Rectal smooth muscle tissue (tissue), 1 donor: ENCODE results near the gene FMN1.
A peak's percentile ranks its signal among the peaks of the same experiment; 100 is the strongest.
"Not testable (repeated sequence)": the region's sequence is repeated elsewhere in the genome, so short reads cannot be mapped to it uniquely, and the experiment has no call there.

ENCODE experiments used
- H3K27ac ChIP-seq: one replicate; pipeline ENCODE4 v1.7.0; 2013; ENCODE audit warnings: low read depth, low read length, inconsistent platforms
- H3K27me3 ChIP-seq: one replicate; pipeline ENCODE4 v1.7.0; 2013; ENCODE audit warnings: low read length; ENCODE audit not compliant: control insufficient read depth, insufficient read depth
- H3K36me3 ChIP-seq: one replicate; pipeline ENCODE4 v1.7.0; 2013; ENCODE audit warnings: low read length; ENCODE audit not compliant: control insufficient read depth, insufficient read depth
- H3K4me1 ChIP-seq: one replicate; pipeline ENCODE4 v1.7.0; 2013; ENCODE audit warnings: low read length; ENCODE audit not compliant: control insufficient read depth, insufficient read depth
- H3K4me3 ChIP-seq: one replicate; pipeline ENCODE4 v1.7.0; 2013; ENCODE audit warnings: low read length
- H3K9ac ChIP-seq: one replicate; pipeline ENCODE4 v1.7.0; 2013; ENCODE audit warnings: low read length

FMN1 gene

DNA sequence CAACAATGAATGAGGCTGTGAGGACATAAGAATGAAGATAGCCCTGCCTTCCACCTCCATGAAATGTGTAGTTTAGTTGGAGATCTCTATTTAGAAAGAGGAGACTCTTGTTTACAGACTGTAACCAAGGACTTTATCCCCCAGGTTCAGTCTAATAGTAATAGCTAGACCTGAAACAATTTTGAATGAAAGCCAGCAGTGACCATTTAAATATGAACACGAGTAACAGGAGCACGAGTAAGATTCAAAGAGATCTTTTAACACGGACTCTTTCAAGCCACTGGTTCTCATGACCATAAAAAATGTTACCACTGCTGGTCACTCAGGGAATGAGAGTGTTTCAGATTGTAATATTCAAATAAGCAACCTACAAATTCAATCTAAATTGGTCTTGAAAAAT, 123.1 kb downstream of the FMN1 start:
- no peaks in the 10 kb centered on the region for H3K36me3 ChIP-seq
- H3K27ac ChIP-seq = no peak overlapping the region
- no peaks in the 10 kb centered on the region for H3K4me1 ChIP-seq
- H3K27me3 ChIP-seq = no peaks in the 10 kb centered on the region
- no peak overlapping the region for H3K4me3 ChIP-seq
- no peak overlapping the region for H3K9ac ChIP-seq

DNA sequence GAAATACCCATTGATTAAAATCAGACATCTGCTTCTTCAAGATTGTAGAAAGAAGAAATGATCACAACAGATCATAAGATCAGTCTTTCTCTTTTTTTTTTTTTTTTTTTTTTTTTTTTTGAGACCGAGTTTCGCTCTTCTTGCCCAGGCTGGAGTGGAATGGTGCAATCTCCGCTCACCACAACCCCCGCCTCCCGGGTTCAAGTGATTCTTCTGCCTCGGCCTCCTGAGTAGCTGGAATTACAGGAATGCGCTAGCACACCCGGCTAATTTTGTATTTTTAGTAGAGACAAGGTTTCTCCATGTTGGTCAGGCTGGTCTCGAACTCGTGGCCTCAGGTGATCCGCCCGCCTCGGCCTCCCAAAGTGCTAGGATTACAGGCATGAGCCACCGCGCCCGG, 124.6 kb downstream of the FMN1 start:
- H3K9ac ChIP-seq, H3K4me3 ChIP-seq, H3K36me3 ChIP-seq, H3K27me3 ChIP-seq, H3K27ac ChIP-seq, H3K4me1 ChIP-seq: not testable (repeated sequence)

DNA sequence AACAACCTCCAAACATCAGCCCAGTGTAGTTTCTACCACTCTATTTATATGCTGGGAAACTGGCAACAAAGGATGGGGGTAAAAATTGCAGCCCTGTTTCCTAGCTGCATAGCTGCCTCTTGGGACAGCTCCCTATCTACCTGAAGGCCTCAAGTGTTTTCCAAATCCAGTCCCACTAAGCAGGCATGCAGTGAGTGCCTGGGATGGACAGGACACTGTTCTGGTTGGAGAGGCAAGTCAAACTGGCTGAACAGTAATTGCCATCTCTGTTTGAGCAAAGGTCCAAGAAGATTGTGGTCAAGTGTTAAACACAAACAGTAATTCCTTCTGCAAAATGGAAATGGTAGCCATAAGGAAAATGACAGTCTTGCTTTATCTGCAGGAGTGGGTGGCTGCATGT, 125.4 kb downstream of the FMN1 start:
- H3K9ac ChIP-seq = no peak overlapping the region
- no peaks in the 10 kb centered on the region for H3K36me3 ChIP-seq
- no peaks in the 10 kb centered on the region for H3K27me3 ChIP-seq
- no peak overlapping the region for H3K27ac ChIP-seq
- H3K4me3 ChIP-seq = no peak overlapping the region
- no peaks in the 10 kb centered on the region for H3K4me1 ChIP-seq

DNA sequence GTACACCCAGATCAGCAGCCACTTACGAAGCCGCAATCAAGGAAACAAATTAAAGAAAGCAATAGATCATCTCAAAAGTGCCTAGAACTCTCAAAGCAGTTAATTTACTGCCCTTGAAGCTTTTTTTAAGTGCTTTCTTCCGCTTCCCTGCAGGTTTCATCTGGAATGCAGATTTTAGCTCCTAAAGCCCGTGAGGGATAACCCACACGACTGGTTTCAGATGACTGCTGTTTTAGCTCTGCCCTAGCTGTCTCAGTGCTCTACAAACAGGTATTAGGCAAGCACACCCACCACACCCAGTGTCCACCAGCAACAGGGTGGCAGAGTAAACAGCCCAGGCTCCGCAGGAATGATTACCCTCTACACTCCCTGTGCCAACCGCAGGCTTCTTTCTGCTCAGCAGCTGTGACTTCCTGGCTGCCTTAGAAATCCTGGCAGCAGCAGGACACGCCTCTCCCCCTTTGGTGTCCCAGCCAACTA, 126.0 kb downstream of the FMN1 start:
- no peak overlapping the region for H3K27ac ChIP-seq
- H3K27me3 ChIP-seq = no peaks in the 10 kb centered on the region
- H3K4me3 ChIP-seq = no peak overlapping the region
- H3K9ac ChIP-seq = no peak overlapping the region
- H3K36me3 ChIP-seq = no peaks in the 10 kb centered on the region
- no peaks in the 10 kb centered on the region for H3K4me1 ChIP-seq

DNA sequence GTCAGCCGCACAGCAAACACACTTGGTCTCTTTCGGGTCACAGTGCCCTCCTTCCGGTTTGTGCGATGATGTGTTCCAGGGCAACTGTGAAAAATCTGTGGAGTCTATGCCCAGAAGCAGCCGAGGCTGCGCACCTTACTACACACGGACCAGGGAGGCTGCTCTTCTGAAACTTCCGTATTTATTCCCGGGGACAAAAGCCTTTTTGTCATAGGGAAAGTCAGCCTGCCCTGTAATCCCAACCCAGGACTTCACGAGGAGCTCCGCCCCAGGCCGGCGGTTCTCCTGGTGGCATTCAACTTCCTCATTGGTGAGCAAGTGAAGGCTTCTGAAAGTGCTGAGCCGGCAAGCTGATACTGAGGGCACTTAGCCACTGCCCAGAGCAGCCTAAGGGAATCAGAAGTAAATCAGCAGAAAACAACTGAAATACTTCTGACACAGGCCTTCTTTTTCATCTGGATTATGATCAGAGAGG, 126.5 kb downstream of the FMN1 start:
- H3K4me1 ChIP-seq = no peaks in the 10 kb centered on the region
- no peaks in the 10 kb centered on the region for H3K27me3 ChIP-seq
- peak overlapping the region; percentile 18 for H3K9ac ChIP-seq
- no peak overlapping the region for H3K27ac ChIP-seq
- H3K36me3 ChIP-seq = no peaks in the 10 kb centered on the region
- H3K4me3 ChIP-seq = peak overlapping the region; percentile 55

DNA sequence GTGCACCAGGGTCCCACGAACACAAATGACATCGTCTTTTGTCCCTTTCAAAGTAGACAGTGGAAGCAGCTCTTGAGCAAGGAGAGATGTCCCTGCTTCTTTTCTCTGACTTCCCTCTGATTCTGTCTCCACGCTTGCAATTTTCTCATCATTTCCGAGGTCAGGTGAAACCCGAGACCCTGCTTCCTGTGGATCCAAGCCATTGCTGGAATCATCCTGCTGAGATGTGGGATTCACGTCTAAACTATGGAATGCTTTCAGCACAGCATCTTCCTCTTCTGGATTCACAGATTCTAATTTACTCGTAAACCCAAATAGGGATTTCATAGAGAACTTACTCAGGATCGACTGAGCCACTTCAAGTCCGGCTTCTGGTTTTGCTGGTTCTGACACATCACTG, 127.1 kb downstream of the FMN1 start:
- Histone ChIP-seq H3K36me3 (no peaks in the 10 kb centered on the region), H3K27ac (no peak overlapping the region), H3K4me1 (no peaks in the 10 kb centered on the region), H3K27me3 (no peaks in the 10 kb centered on the region), H3K9ac (peak overlapping the region; percentile 18), H3K4me3 (peak overlapping the region; percentile 55)

DNA sequence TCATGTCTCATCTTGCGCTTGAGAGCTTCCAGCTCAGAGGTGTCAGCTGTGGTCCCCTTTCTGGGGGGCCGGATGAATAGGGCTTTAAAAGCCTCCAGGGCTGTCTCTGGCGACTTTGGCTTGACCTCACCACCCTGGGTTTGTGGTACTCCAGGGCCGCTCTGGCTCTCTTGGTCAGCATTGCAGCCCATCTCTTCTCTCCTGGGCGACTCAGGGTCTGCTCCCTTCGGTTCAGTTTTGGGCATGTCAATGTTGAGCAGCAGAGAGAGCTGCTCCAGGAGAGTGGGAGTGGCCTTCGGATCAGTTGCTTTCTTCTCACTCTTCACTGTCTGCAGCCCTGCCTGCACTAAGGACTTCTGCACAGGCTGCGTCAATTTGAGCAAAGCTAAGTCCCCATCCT, 127.9 kb downstream of the FMN1 start:
- no peak overlapping the region for H3K9ac ChIP-seq
- no peaks in the 10 kb centered on the region for H3K4me1 ChIP-seq
- no peaks in the 10 kb centered on the region for H3K27me3 ChIP-seq
- no peaks in the 10 kb centered on the region for H3K36me3 ChIP-seq
- H3K4me3 ChIP-seq = peak overlapping the region; percentile 15
- H3K27ac ChIP-seq = no peak overlapping the region

DNA sequence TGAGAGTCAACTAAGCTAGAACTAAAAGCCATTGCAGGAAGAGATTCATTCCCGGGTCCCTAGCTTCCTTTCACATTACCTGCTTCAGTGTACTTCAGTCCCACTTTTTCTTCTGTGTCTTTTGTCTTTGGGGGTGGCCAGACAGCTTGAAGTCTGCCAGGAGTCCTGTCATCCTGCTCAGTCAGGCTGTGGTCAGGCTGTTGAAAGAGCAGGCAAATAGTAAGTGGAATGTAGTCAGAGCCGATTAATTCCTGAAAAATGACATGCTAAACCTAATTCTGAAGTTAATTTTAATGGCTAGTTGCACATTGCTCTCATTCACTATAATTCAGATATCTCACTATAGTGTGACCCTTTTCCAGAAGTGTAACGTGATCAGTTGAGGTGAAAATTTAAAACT, 129.6 kb downstream of the FMN1 start:
- Histone ChIP-seq H3K4me3 (no peak overlapping the region), H3K27me3 (no peaks in the 10 kb centered on the region), H3K27ac (no peak overlapping the region), H3K4me1 (no peaks in the 10 kb centered on the region), H3K36me3 (no peaks in the 10 kb centered on the region), H3K9ac (no peak overlapping the region)

DNA sequence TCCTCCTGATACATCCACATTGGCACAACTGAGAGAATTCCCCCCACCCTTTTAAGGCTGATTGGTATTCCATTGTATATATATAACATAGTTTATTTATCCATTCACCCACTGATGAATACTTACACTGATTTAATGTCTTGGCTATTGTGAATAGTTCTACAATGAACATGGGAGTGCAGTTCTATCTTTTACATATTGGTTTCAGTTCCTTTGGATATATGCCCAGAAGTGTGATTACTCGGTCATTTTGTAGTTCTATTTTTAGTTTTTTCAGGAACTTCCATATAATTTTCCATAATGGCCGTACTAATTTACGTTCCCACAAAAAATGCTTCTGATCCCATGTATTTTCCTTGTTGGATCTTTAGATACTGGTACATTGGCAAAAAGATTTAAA, 135.3 kb downstream of the FMN1 start:
- Histone ChIP-seq H3K36me3 (no peaks in the 10 kb centered on the region), H3K4me1 (no peaks in the 10 kb centered on the region), H3K4me3 (no peak overlapping the region)

DNA sequence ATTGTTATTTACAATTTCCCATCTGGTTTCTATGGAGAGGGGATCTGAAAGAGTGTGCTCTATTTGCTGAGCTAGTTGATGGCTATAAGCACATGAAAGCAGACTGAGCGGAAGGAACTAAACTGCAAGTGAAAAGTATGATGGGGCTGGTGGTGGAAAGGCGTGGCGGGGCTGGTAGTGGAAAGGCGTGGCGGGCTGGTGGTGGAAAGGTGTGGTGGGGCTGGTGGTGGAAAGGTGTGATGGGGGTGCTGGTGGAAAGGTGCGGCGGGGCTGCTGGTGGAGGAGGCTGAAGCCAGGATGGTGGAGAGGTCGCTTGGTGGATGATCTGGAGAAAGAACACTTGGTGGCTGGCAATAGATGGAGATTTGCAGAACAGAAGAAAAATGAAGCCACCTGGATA, 136.7 kb downstream of the FMN1 start:
- H3K4me1 ChIP-seq = no peaks in the 10 kb centered on the region
- no peak overlapping the region for H3K4me3 ChIP-seq
- H3K9ac ChIP-seq = no peak overlapping the region
- no peaks in the 10 kb centered on the region for H3K27me3 ChIP-seq
- H3K27ac ChIP-seq = no peak overlapping the region
- H3K36me3 ChIP-seq = no peaks in the 10 kb centered on the region

More for the DNA sequence above, 135.3 kb downstream of the FMN1 start:
- H3K9ac ChIP-seq = no peak overlapping the region
- no peak overlapping the region for H3K27ac ChIP-seq
- H3K27me3 ChIP-seq = no peaks in the 10 kb centered on the region

DNA sequence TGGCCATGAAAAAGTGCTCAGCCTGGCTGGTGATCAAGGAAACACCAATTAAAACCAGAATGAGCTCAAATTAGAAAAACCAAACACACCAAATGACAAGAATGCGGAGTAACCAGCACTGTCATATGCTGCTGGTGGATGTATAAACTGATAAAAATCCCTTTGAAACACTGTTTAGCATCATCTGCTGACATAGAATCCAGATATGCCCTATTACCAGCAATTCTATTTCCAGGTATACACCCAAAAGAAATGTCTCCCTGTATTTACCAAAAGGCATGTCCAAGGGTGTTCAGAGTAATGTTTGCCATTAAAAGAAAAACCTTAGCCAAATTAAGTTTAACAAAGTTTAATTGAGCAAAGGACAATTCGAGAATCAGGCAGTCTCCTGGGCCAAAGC, 138.6 kb downstream of the FMN1 start:
- H3K9ac ChIP-seq = no peak overlapping the region
- no peaks in the 10 kb centered on the region for H3K36me3 ChIP-seq
- no peaks in the 10 kb centered on the region for H3K4me1 ChIP-seq
- H3K27ac ChIP-seq = no peak overlapping the region
- H3K4me3 ChIP-seq = no peak overlapping the region
- no peaks in the 10 kb centered on the region for H3K27me3 ChIP-seq

DNA sequence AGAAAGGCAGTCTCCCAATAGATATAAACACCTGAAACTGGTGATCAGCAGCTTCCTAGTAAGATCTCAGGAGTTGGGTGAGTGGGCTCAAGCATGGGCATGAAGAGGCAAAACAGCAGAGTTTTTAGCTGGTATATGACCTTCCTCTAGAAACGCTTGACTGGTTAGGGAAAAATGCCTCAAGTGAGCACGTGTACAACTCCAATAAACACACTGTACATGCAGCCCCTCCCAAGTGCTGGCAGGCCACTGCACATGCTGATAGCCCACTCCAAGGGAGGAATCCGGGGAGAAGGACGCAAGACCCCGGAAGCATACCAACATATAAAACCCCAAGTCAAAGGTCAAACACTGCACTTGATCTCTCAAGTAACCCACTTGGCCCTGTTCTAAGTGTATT, 143.0 kb downstream of the FMN1 start:
- H3K27me3 ChIP-seq = no peaks in the 10 kb centered on the region
- no peak overlapping the region for H3K9ac ChIP-seq
- no peak overlapping the region for H3K27ac ChIP-seq
- H3K36me3 ChIP-seq = no peaks in the 10 kb centered on the region
- H3K4me1 ChIP-seq = no peaks in the 10 kb centered on the region
- H3K4me3 ChIP-seq = no peak overlapping the region

DNA sequence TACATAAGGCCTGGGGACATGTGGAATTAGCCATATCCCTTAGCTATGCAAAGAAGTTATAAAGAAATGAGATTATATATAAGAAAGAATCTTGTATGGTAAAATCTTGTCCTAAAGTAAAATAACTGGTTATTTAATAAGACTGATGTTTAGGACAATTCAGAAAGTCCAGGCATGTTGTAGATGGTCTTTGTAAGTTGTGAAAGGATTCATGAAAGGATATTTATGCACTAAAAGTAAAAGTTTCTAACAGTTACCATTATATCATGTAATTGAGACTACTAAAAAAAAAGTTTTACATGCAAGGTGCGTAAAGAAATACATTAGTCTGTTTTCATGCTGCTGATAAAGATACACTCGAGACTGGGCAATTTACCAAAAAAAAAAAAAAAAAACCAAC, 146.3 kb downstream of the FMN1 start:
- Histone ChIP-seq H3K36me3 (no peaks in the 10 kb centered on the region), H3K9ac (no peak overlapping the region), H3K4me1 (no peaks in the 10 kb centered on the region), H3K27ac (no peak overlapping the region), H3K27me3 (no peaks in the 10 kb centered on the region), H3K4me3 (no peak overlapping the region)
